GM19025 (cell line): ENCODE results near the gene CLSTN1.

Source experiments
- ATAC-seq: cut with Tn5 transposase; IDR thresholded peaks from one replicate; pipeline ENCODE4 v1.9.1; 2021; ENCODE audit warnings: mild to moderate bottlenecking, low read depth, moderate library complexity; ENCODE audit not compliant: unreplicated experiment

Gene CLSTN1

DNA sequence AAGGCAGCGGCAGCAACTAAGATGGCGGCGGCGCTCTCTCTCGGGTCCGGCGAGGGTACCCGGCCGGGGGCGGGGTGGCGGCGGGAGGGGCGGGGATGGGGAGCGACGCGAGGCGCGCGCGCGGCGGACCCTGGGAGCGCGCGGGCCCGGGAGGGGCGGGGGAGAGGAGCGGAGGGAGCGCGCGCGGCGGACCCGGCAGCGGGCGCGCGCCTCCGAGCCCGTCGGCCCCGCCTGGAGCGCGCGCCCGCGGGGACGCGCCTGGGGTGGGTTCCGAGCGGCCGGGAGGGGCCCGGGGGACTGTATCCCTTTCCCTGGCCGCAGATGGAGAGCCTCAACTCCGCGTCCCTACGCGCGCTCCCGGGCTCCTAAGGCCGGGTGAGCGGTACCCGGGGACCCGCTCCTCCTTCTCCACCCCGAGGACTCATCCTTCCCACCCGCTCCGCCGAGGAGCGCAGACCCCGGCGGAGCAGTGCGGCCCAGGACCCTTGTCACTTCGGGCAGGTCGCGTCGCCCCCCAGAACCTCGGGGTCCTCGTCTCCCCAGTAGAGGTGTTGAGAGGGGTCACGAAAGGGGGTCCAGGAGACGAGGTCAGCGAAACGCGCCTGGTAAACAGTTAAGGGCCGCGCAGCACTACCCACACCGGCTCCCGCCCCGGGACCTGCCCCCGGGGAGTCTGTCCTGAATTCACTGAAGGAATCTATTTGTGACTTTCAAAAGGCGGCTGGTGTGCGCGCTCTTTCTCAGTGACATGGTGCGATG lies at the start of gene CLSTN1:
TSS of gene CLSTN1 (minus strand) at position 23 of the 759 bp plus-strand sequence. CDS start 232 bp downstream, outside the sequence.
- peak; percentile 72 for ATAC-seq

DNA sequence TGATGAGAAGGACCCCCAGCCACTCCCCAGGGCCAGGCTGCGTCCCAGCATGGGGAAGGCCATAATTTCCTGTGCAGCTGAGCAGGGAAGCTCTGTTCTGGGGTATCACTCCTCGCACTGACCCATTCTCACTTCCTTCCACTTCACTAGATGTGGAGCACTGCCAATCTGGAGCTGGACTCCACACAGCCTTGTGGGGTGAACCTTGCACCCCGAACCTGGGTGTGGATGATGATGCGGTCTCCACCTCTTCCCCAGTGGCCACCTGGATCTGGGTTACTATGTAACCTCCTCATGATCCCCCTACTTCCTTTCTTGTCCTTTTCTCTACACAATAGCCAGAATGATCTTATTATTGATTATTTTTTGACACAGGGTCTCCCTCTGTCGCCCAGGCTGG lies 49.6 kb upstream of the CLSTN1 start:
- ATAC-seq = no peak

- ATAC-seq = no peak
Measured at GRCh38 chr1:9872430-9873165, 48.8 kb upstream of the CLSTN1 start.

DNA sequence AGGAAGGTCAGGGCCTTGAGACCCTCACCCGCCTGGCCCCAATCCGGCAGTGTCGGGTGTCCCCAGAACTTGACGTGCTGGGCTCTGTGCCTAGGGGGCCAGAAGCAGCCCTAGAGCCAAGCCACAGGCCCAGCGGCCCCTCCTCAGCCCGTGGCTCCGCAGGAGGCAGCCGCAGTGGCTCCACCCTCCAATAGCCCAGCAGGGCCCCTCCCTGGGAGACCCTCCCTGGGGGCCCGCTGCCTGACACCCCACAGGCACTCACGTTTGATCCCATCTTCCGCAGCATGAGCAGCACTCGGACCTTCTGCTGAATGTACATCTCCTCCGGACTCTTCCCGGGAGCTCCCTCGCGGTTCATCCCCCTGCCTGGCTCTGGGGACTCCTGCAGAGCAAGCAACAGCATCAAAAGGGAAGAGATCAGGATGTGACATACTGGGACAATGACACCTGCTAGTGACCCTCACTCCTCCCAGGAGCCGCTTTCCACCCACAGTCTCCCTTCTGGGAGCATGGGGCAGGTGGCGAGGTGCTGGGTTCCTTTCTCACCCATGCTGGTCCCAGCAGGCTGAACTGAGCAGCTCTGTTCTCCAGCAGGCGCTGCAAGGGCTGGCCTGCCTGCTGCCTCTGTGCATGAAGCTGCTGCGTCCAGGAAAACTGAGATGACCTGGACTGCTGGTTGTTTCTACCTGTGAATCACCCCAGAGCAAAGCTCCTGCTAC lies 48.1 kb upstream of the CLSTN1 start:
- no peak for ATAC-seq

GRCh38 chr1:9871021-9871420 lies 47.3 kb upstream of the CLSTN1 start:
- no peak for ATAC-seq

GRCh38 chr1:9870572-9870971 lies 46.8 kb upstream of the CLSTN1 start:
- ATAC-seq = no peak

DNA sequence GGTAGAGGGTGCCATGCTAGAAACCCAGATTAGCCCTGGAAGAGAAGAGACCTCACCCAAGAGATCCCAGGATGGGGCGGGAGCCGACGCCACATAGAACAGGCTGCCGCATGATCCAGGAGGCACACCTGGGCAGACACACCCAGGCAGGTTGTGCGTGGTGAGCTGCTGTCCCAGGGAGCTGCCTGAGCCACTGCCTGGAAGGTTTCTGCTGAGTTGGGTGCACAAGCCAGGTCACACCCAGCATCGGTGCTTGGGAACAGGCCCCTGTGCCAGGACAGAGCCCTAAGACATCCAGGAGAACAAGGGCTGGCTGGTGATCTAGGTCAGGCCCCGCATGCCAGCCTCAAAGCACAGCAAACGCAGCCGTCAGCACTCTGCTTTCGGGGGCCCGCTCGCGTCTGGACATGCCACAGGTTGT lies 46.1 kb upstream of the CLSTN1 start:
- no peak for ATAC-seq

DNA sequence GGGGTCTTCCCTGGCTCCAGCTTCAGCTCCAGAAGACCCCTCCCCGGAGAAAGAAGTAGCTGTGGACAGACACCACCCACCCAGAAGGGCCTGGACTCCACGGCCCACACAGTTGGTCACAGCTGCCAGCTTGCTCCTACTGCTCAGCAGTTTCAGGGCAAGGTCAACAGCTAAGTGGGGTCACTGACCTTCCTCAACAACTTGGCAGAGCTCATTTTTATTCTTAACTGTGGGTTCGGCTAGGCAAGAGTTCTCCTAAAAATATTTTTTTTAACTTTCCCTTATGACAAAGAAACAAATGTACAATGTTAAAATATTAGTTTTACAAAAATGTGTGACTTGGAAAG lies 44.5 kb upstream of the CLSTN1 start:
- ATAC-seq = no peak

DNA sequence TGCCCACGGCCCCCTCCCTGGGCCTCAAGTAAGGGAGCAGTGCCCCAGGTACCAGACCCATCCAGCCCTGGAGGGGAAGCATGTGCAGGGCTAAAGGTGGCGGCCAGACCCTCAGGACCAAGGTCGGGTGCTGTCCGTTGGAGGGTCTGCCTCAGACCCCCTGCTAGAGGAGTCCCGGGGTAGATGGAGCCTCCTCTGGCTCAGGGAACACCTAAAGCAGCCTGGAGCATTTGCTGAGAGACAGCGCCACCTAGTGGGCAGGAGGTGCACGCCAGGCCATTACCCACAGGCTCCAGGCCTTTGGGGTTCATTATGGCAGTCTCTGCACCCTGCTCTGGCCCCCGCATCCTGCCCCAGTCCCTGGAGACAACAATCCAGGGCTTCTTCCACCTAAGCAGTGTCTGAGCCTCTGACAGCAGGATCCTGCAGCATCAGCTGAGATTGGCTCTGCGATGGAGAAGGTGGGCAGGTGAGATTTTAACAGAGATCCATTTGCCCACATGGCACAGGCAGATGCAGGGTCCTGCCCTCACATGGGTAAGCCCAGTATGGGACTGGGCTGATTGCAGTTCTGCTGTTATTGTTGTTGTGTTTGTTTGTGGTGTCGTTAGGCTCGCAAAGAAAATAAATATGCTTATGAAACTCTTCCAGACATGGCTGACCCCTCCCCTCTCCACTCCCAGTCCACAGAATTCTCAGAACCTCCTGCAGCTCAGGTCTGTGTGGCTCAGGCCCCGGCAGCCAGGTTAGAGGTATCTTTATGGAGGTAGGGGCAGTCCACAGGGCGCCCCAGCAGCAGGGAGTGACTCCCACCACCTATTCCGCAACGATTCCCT lies 43.9 kb upstream of the CLSTN1 start:
- ATAC-seq = peak; percentile 58

GRCh38 chr1:9866836-9867235 lies 43.1 kb upstream of the CLSTN1 start:
- ATAC-seq = no peak

DNA sequence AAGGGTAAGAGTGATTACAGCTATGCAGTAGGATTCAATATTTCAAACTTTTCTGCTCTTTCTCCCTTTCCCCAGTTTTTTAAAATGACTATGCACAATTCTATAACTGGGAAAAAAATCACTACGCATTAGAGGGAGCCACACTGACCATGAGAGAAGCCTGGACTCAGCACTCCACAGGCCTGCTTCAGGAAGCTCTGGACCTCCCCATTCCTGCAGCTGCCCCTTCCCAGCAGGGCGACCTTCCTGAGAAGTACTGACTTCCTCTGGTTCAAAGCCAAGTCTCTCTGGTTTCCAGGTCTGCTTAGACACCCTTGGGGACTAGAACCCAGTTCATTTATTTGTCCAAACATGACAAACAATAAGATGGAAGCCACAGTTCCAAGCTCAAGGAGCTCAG lies 42.0 kb upstream of the CLSTN1 start:
- no peak for ATAC-seq

GRCh38 chr1:9863371-9863770 lies 39.6 kb upstream of the CLSTN1 start:
- no peak for ATAC-seq

- ATAC-seq = no peak
Measured at GRCh38 chr1:9861360-9861759, 37.6 kb upstream of the CLSTN1 start.

DNA sequence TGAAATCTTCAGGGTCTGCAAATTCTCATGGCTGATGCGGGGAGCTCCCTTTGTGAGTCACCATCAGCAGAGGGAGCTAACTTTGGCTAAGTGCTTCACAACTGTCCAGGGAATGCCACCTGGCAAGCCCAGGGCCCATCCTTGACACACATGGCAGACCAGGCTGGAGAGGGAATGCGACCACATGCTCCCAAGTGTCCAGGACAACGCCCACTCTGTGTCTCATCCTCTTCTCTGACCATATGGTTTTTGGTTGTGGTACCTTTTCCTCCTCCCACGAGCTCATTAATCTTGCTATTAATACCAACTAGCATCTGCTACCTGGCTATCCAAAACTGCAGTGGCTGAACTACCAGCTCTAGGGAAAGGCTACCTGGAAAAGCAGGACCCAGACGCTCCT lies 37.1 kb upstream of the CLSTN1 start:
- no peak for ATAC-seq

GRCh38 chr1:9859281-9860014 lies 35.7 kb upstream of the CLSTN1 start:
- ATAC-seq = no peak

DNA sequence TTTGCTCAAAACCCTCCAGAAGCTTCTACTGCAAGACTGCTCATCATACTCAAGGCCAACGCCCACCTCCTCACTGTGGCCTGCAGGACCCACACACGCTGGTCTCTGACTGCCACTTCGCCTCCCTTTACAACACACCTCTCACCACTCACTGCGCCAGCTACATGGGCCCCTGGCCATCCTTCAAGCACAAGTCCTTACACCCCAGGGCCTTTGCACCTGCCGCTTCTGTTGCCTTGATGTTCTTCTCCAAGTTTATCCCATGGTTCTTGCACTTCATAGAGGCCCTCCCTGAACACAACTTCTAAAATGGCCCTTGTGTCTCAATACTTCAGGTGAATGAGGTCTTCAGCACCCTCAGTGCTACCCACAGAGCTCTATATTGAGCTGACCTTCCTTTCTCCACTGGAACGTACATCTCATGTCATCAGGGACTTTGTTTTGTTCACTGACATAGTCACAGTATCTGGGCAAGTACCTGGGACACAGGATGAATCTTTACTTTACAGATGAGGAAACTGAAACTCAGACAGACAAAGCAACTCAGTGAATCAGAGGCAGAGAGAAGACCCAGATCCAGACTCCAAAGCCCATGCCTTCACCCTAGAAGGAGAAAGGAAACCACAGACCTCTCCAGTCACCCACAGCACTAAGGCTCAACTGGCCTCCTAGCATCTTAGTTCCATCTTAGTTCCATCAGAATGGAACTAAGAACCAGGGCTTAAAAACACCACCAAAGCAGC lies 34.7 kb upstream of the CLSTN1 start:
- ATAC-seq = no peak

- no peak for ATAC-seq
Measured at GRCh38 chr1:9855186-9855585, 31.4 kb upstream of the CLSTN1 start.

GRCh38 chr1:9853249-9853595 lies 29.5 kb upstream of the CLSTN1 start:
- no peak for ATAC-seq
